Hippocampal formation (tissue), 2 donors: ENCODE measurements around the gene SLC4A8.

Source experiments
- DNase-seq, 2 donors: peaks; one replicate each; lab custom pipeline; 2025; lab: John Stamatoyannopoulos, UW

SLC4A8 gene

GRCh38 chr12:51525518-51525917 is 100.9 kb downstream of the SLC4A8 start:
- no peak for DNase-seq

GRCh38 chr12:51527966-51528365 is 103.3 kb downstream of the SLC4A8 start:
- DNase-seq: no peak

DNA sequence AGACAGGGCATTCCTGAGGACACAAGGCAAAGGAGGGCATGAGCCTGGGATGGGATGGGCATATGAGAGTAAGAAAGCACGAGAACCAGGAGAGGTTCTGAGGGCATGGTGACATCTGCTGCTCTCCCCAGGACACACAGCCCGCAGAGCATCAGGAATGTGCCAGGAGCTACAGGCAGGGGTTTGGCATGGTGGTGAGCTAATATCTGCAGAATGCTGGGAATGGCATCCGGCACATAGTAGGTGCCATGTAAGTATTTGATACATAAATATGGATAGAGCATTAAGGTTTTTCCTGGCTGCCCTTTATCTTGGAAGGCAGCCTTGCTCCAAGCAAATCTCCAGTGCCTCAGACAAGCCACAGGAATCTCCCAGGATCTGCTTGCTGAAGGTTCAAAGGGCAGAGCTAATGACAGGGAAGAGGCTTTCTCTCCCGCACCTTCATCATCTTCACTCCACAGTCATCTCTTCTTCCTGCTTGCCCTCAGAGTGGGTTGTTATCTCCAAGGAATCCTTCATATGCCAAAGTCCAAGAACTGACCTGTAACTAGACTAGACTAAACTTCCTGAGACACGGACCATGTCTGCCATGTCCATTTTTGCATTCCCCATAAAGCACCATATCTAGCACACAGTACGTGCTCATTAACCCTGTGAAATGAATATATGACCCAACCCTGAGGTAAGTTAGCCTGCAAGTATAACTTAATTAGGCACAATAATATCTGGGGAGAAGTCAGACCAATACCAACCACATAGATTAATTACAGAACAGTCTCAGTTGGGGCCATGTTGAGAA is 104.4 kb downstream of the SLC4A8 start:
- DNase-seq: no peak

GRCh38 chr12:51529651-51529970 is 105.0 kb downstream of the SLC4A8 start:
- DNase-seq: no peak

DNA sequence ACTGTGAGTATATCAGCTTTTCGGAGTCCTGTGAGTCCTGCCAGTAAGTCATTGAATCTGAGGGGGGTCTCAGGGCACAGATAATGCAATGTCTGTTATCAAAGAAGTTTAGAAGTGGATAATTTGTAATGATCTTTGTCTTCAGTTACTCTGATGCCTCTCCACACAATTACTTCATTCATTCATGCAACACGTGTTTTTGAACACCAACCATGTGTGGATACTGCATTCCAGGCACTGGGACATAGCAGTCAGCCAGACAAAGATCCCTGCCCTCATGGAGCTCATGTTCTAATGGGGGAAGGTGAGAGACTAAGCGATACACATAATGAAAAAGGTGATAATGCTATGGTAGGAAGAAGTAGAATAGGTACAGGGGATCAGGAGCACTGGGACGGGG is 105.6 kb downstream of the SLC4A8 start:
- no peak for DNase-seq

GRCh38 chr12:51531284-51531977 is 106.8 kb downstream of the SLC4A8 start:
- no peak for DNase-seq

GRCh38 chr12:51531978-51532497 is 107.4 kb downstream of the SLC4A8 start:
- peak; percentile 66 to 71 for DNase-seq

DNA sequence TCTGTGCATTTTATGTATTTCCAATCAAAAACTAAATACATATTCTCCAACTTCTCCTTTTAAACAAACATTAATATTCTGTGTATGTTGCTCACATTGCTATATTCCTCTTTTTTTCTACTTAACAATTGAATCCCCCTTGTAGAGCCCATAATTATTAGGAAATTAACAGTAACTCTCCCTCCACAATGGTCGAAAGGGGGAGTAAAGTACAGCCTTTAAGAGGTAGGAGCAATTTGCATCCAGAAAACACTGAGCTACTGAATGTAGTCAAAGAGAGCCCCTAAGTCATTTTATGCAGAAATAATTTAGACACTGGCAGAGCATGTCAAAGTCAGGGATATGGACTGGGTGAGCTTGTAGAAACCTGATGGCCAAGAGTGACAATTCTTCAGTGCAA is 109.2 kb downstream of the SLC4A8 start:
- no peak for DNase-seq

DNA sequence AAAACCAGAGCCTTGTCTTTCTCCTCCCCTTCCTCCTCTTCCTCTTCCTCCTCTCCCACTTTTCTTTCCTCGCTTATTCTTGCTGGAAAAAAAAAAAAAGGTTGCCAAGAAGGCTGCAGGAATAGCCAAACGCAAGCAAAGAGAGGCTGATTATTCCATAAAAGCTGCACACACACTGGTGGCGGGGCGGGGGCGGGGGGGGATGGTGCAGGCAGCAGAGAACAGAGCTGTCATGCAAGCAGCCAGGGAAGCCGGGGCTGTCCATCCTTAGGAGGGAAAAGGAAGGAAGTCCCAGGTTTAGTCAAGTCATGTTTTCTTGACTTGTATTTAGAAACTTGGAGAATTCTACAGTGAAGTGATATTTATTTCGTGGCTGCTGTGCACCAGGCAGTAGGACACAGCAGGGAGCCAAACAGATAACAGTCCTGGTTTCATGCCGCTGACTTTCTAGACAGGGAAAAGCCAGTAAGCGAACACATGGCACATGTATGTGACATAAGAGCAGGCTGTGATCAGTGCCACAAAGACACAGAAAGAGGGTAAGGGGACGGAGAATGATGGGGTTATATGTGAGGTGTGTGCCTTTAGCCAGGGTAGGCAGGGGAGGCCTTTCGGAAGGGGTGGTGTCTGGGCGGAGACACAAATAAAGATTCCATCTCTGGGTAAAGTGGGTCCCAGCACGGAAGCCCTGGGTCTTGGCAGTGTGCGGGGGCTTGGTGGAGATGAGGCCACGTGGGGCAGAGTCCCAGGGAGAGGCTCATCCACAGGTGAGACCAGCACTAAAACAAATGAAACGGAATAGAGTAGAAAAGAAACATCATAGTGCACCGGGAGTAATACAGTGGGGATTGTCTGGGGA is 109.8 kb downstream of the SLC4A8 start:
- DNase-seq: no peak

DNA sequence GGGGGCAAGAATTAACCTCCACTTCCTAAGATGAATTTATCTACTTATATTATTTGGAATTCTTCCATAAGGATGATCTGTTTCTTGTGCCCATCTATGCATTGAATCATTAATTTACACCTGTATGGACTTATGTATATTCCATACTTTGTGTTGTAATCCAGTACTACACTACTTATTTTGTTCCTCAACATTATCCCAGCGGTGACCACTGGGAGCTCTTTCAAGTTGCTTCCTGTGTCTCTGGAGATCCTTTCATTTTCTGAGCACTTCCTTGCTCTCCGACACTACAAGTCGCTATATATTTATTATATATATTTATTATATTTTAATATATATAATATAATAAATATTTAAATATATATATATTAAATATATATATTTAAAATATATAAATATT is 111.5 kb downstream of the SLC4A8 start:
- no peak for DNase-seq

- no peak for DNase-seq
These were observed 113.5 kb downstream of the SLC4A8 start for GRCh38 chr12:51538149-51538548.

DNA sequence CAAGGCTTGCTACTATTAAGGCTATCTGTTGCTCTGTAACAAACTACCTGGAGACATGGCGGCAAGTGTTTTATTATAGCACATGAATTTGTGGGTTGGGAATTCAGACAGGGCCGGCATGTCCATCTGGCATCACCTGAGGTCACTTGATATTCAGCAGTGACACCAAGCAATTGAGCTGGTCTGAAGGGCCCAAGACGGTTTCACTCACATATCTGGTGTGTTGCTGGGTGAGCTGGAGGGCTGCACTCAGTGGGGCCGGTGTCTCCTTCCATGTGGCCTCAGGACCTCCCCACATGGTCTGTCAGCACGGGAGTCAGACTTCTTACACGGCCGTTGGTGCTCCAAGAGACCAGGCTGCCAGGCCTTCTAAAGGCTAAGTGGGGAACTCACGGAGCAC is 114.0 kb downstream of the SLC4A8 start:
- DNase-seq: no peak

DNA sequence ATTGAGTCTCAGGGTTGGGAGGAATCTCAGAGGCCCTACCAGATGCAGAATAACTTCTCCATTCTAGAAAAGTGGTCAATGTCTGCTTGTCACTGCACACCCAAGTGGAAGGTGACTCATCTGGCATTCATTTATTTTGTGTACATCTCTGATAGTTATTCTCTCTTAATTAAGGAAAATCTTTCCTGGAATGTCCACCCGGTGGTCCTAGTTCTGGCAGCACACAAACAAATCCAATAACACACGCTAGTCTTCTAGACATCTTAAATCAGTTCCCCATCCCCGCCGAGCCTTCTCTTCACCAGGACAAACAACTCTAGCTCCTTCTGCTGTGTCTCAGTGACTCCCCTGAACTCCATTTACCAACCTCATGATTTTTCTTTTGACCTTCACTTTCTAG is 116.4 kb downstream of the SLC4A8 start:
- DNase-seq: no peak

DNA sequence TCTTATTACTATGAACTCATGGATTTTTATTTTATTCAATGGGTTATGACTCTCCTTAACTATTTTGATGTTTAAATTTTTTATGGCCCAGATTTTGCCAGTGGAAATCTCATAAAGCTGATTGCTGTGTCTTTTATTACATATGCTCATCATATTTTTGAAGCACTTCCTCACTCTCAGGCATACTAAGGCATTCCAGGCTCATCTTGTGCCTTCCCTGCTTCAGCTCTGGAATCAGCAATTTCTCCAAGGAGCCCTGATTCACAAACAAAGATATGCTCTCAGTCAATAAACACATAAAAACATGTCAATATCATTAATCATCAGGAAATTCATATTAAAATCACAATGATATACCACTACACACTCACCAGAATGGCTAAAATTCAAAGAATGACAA is 121.5 kb downstream of the SLC4A8 start:
- DNase-seq: no peak

DNA sequence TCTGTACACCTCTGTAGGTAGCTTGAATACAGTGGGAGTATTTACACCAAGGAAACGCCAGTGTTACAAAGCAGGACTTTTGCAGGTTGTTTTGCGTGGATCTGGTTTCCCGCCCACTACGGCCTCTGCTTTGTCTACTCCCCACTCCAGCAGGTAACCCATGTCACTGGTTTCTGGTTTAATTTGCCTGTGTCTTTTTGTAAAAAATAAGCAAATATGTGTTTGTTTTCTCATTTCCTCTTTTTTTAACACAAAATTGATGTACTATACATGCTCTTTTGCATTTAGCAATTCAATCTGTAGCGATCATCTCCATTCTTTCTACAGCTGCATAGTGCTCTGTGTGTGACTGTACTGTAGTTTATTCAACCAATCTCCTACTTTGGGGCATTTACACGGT is 123.0 kb downstream of the SLC4A8 start:
- no peak for DNase-seq

GRCh38 chr12:51548241-51548640 is 123.6 kb downstream of the SLC4A8 start:
- DNase-seq: no peak

- no peak for DNase-seq
These were observed 125.0 kb downstream of the SLC4A8 start for GRCh38 chr12:51549637-51550036.
